MM.1S (cell line): ENCODE measurements around the gene ZNF487.

ENCODE experiments used
- DNase-seq: peaks from one replicate; pipeline ENCODE4 v3.0.0-alpha.2; 2015
- H2AFZ ChIP-seq: fragments of 300-600 bp; sonication (generic); 2 replicates; pipeline ENCODE4 v1.6.0; 2016; ENCODE audit warnings: antibody characterized with exemption, low read length
- H3F3A ChIP-seq: fragments of 300-600 bp; sonication (generic); 2 replicates; pipeline ENCODE4 v1.6.1; 2016; ENCODE audit warnings: mild to moderate bottlenecking, antibody characterized with exemption, low read length, moderate library complexity, mixed read lengths; ENCODE audit not compliant: insufficient read depth
- H3K27ac ChIP-seq: fragments of 300-600 bp; sonication (generic); 2 replicates; pipeline ENCODE4 v1.5.1; 2016; ENCODE audit warnings: mild to moderate bottlenecking, low read length
- H3K27me3 ChIP-seq: fragments of 300-600 bp; sonication (generic); replicated peaks from 2 replicates; pipeline ENCODE4 v1.6.0; 2016; ENCODE audit warnings: low read length; ENCODE audit not compliant: insufficient read depth
- H3K36me3 ChIP-seq: fragments of 300-600 bp; sonication (generic); replicated peaks from 2 replicates; pipeline ENCODE4 v1.6.1; 2016; ENCODE audit warnings: mild to moderate bottlenecking, low read length, mixed read lengths; ENCODE audit not compliant: insufficient read depth
- H3K4me1 ChIP-seq: fragments of 300-600 bp; sonication (generic); 2 replicates; pipeline ENCODE4 v1.6.1; 2016; ENCODE audit warnings: low read length, mixed read lengths
- H3K4me2 ChIP-seq: fragments of 300-600 bp; sonication (generic); 2 replicates; pipeline ENCODE4 v1.6.0; 2016; ENCODE audit warnings: low read depth, low read length
- H3K4me3 ChIP-seq: fragments of 300-600 bp; sonication (generic); 2 replicates; pipeline ENCODE4 v1.5.1; 2016; ENCODE audit warnings: low read length, mixed read lengths
- H3K79me2 ChIP-seq: fragments of 300-600 bp; sonication (generic); 2 replicates; pipeline ENCODE4 v1.6.1; 2016; ENCODE audit warnings: mixed run types, low read length, mixed read lengths
- H3K9ac ChIP-seq: fragments of 300-600 bp; sonication (generic); 2 replicates; pipeline ENCODE4 v1.6.1; 2016; ENCODE audit warnings: low read length, mixed read lengths
- H3K9me2 ChIP-seq: fragments of 300-600 bp; sonication (generic); replicated peaks from 2 replicates; pipeline ENCODE4 v1.6.1; 2016; ENCODE audit warnings: mild to moderate bottlenecking, low read length, mixed read lengths; ENCODE audit not compliant: insufficient read depth
- H3K9me3 ChIP-seq: fragments of 300-600 bp; sonication (generic); replicated peaks from 2 replicates; pipeline ENCODE4 v1.6.1; 2016; ENCODE audit warnings: mild to moderate bottlenecking, low read length, mixed read lengths; ENCODE audit not compliant: insufficient read depth
- H4K20me1 ChIP-seq: fragments of 300-600 bp; sonication (generic); 2 replicates; pipeline ENCODE4 v1.6.1; 2016; ENCODE audit warnings: mild to moderate bottlenecking, low read length, moderate library complexity, mixed read lengths; ENCODE audit not compliant: insufficient read depth
- EZH2 ChIP-seq: fragments of 300-600 bp; sonication (generic); optimal IDR thresholded peaks from 2 replicates; pipeline ENCODE3; 2017; ENCODE audit warnings: low read depth, mild to moderate bottlenecking, antibody characterized with exemption, low read length, mixed read lengths
- EZH2phosphoT487 ChIP-seq: fragments of 300-600 bp; sonication (generic); IDR thresholded peaks from 2 replicates; pipeline ENCODE4 v1.6.1; 2018; ENCODE audit warnings: antibody characterized with exemption, low read length
- TF ChIP-seq, protein P1 (sequence below): fragments of 300-600 bp; sonication (generic); IDR thresholded peaks from 2 replicates; pipeline ENCODE4 v1.5.1; 2016; ENCODE audit warnings: antibody characterized with exemption, low read length, mixed read lengths

ZNF487 gene

GRCh38 chr10:43390333-43390732 lies 46.6 kb upstream of the ZNF487 start:
- H3K4me2 ChIP-seq: no peak overlapping the region
- DNase-seq: no peak
- H3K36me3 ChIP-seq: peaks cover 59% of the 10 kb centered on the region
- no peaks in the 10 kb centered on the region for H3K9me2 ChIP-seq
- peaks cover 80% of the 10 kb centered on the region for H3F3A ChIP-seq
- no peak overlapping the region for H3K9ac ChIP-seq
- peaks cover 92% of the 10 kb centered on the region for H3K79me2 ChIP-seq
- H3K4me3 ChIP-seq: no peak overlapping the region
- H3K27ac ChIP-seq: no peak overlapping the region
- no peak overlapping the region for H2AFZ ChIP-seq
- H3K27me3 ChIP-seq: no peaks in the 10 kb centered on the region
- H4K20me1 ChIP-seq: peaks cover 85% of the 10 kb centered on the region
- no peaks in the 10 kb centered on the region for H3K9me3 ChIP-seq
- TF ChIP-seq, protein P1, sequence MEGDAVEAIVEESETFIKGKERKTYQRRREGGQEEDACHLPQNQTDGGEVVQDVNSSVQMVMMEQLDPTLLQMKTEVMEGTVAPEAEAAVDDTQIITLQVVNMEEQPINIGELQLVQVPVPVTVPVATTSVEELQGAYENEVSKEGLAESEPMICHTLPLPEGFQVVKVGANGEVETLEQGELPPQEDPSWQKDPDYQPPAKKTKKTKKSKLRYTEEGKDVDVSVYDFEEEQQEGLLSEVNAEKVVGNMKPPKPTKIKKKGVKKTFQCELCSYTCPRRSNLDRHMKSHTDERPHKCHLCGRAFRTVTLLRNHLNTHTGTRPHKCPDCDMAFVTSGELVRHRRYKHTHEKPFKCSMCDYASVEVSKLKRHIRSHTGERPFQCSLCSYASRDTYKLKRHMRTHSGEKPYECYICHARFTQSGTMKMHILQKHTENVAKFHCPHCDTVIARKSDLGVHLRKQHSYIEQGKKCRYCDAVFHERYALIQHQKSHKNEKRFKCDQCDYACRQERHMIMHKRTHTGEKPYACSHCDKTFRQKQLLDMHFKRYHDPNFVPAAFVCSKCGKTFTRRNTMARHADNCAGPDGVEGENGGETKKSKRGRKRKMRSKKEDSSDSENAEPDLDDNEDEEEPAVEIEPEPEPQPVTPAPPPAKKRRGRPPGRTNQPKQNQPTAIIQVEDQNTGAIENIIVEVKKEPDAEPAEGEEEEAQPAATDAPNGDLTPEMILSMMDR: no peak
- TF ChIP-seq EZH2phosphoT487 (no peak), EZH2 (no peak)
- peaks cover 21% of the 10 kb centered on the region for H3K4me1 ChIP-seq

- no peaks in the 10 kb centered on the region for H3K9me2 ChIP-seq
- H2AFZ ChIP-seq: no peak overlapping the region
- H3K4me3 ChIP-seq: no peak overlapping the region
- peaks cover 77% of the 10 kb centered on the region for H3F3A ChIP-seq
- no peak overlapping the region for H3K27ac ChIP-seq
- peaks cover 59% of the 10 kb centered on the region for H3K36me3 ChIP-seq
- DNase-seq: no peak
- no peak overlapping the region for H3K9ac ChIP-seq
- TF ChIP-seq EZH2: no peak
- TF ChIP-seq, protein P1: peak; percentile 40
- no peaks in the 10 kb centered on the region for H3K27me3 ChIP-seq
- peaks cover 85% of the 10 kb centered on the region for H4K20me1 ChIP-seq
- peaks cover 22% of the 10 kb centered on the region for H3K4me1 ChIP-seq
- no peaks in the 10 kb centered on the region for H3K9me3 ChIP-seq
- H3K4me2 ChIP-seq: no peak overlapping the region
- H3K79me2 ChIP-seq: peaks cover 96% of the 10 kb centered on the region
These were observed 46.2 kb upstream of the ZNF487 start for GRCh38 chr10:43390759-43391158.

DNA sequence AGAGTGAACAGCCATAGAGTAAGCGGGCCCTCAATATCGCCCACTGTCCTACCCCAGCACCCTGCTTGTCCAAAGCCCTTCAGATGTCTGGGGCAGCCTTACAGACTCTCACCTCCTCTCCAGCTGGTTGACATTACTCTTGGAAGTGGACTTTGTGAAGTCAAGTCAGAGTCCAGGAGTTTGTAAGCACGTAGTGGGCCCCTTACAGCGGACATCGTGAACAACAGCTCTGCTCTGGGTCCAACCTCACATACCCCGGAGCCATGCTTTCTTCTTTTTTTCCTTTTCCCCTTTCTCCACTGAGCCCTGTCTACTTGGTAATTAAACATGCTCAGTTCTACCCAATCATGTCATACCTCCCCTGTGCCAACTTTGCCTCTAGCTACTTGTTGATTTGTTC lies 45.4 kb upstream of the ZNF487 start:
- no peaks in the 10 kb centered on the region for H3K9me2 ChIP-seq
- H3K9me3 ChIP-seq: no peaks in the 10 kb centered on the region
- TF ChIP-seq EZH2phosphoT487 (no peak), EZH2 (no peak)
- TF ChIP-seq, protein P1: no peak
- no peaks in the 10 kb centered on the region for H3K27me3 ChIP-seq
- H4K20me1 ChIP-seq: peaks cover 80% of the 10 kb centered on the region
- peaks cover 52% of the 10 kb centered on the region for H3K36me3 ChIP-seq
- no peak overlapping the region for H2AFZ ChIP-seq
- no peak overlapping the region for H3K4me2 ChIP-seq
- H3K79me2 ChIP-seq: peaks cover 99% of the 10 kb centered on the region
- H3F3A ChIP-seq: peaks cover 78% of the 10 kb centered on the region
- no peak overlapping the region for H3K4me3 ChIP-seq
- DNase-seq: no peak
- H3K27ac ChIP-seq: no peak overlapping the region
- H3K4me1 ChIP-seq: peaks cover 22% of the 10 kb centered on the region
- no peak overlapping the region for H3K9ac ChIP-seq
